HG03520 (cell line): ENCODE measurements around the gene EPM2AIP1.
"Not testable (repeated sequence)": the region's sequence is repeated elsewhere in the genome, so short reads cannot be mapped to it uniquely, and the experiment has no call there.

Source experiments
- ATAC-seq: cut with Tn5 transposase; IDR thresholded peaks from one replicate; pipeline ENCODE4 v1.9.1; 2021; ENCODE audit warnings: mild to moderate bottlenecking, moderate library complexity; ENCODE audit not compliant: unreplicated experiment

Gene EPM2AIP1

GRCh38 chr3:36992806-36993325 lies at the start of gene EPM2AIP1:
EPM2AIP1 (minus strand) TSS chr3:36993131; CDS start chr3:36993077, 54 bp downstream.
- peak; percentile 86 for ATAC-seq

GRCh38 chr3:37042712-37043111 lies 49.8 kb upstream of the EPM2AIP1 start:
- ATAC-seq, result not testable (repeated sequence)

DNA sequence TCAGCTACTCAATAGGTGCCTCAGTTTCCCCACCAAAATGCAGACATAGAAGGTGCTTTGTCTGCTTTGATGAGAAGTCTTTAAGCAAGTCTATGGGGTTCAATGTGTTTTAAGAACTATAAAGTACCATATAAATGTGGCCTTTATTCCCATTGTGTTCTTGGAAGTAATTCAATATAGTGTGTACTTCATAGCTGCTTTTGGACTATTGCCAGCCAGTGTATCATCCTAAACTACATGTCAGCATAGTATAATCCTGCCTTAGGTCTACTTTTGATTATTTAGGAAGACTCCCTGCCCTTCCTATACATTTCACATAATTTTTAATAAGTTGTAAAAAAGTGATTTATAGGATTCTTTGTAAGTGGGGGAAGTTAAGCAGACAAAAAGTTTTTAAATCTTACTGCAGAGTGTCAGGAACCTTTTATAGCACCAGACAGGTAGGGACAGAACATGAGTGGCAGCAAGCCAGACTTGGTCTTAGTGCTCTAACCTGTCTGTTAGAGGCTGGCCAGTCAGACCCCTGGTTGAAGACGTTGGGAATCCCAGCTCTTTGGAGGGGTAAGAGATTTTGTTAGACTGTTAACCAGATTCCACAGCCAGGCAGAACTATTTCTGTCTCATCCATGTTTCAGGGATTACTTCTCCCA lies 48.7 kb upstream of the EPM2AIP1 start:
- ATAC-seq, result no peak

- ATAC-seq, result no peak
Observed at GRCh38 chr3:37040231-37040630, 47.3 kb upstream of the EPM2AIP1 start.

DNA sequence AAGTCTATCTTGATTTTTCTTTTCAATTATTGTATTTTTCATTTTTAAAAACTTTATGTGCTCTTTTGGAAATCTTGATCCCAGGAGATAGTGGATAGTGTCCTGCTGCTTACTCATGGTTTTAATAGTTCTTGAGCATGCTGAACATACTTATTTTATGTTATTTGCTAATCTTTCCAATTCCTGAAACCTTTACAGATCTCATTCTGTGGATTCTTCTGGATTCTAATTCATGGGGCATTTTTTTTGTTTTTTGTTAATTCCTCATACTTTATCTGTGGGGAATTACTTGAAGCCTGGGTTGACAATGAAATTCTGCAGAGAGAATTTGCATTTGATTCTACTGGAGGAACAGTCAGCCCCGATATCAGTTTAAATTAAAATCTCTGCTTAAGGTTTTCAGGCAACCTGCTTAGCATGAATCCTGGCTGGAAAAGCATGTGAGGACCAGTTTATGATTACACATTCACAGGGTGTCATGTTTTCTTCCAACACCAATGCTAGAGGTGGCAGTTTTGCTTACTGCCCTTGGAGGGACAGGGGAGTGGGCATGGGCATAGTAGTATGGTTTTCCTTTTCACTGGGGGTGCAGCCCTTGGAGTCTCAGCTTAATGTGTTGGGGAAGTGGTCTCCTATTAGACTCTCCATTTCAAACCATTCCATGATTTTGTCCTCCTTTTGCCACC lies 46.4 kb upstream of the EPM2AIP1 start:
- no peak for ATAC-seq

GRCh38 chr3:37037352-37037751 lies 44.4 kb upstream of the EPM2AIP1 start:
- no peak for ATAC-seq

DNA sequence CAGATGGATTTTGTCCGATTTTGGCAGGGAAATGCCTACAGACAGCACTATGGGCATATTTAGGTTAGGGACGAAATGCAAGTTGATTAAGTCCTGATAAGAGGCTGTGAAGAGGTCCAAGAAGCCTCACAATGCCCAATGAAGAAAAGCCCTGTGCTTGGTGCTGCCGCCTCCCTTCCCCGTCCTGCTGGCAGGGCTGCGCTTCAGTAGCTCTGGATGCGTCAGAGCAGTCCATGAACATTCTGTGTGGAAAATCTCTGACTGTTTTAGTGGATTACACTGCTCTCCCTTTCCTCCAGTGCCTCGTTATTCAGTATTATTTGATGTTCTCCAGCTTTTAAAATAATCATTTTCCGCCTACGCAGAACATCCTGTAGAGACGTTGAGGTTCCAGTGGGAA lies 40.0 kb upstream of the EPM2AIP1 start:
- ATAC-seq, result no peak

DNA sequence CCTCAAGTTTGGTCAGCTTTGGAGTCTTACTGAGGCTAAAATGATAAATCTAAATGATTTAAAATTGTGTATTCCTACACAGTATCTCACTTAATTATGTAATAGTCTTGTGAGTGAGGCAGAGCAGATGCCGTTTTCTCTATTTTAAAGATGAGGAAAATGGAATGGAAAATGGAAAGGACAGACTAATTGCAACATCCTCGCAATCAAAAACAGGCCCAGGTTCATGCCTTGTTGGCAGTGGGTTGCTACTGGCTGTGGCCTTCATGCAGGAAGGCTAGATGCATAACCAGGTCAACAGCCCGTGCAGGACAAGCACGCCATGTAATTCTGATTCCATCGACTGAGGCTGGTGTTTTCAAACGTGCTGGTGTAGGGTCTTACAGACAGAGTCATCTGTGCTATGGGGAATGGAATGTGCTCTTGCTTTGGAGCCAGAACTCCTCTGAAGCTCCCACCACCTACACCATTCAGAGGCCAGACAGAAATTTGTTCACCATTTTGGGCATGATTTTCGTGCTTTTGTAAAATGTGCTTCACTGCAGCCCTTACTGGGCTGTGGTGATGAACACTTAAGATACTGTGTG lies 38.3 kb upstream of the EPM2AIP1 start:
- ATAC-seq, result no peak

DNA sequence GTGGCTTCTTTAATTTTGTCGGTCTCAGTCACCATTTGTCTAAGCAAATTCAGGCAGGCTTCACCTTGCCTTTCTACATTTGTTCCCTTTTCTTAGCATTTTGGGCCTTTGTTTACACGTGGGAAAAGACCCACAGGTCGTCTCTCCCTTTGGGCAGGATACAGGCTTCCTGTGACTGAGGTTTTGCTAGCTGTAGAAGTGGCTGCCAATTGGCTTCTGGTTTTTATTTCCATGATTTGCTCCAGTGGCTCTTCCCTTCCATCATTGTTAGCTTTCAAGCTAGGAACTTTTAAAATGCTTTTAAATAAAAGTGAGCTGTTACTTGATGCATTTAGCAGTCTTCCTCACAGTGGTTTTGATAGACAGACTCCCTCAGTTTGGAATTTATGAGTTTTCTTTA lies 37.7 kb upstream of the EPM2AIP1 start:
- ATAC-seq, result no peak

- no peak for ATAC-seq
Observed at GRCh38 chr3:37029516-37030163, 36.7 kb upstream of the EPM2AIP1 start.

- ATAC-seq, result no peak
Observed at GRCh38 chr3:37029111-37029510, 36.2 kb upstream of the EPM2AIP1 start.

DNA sequence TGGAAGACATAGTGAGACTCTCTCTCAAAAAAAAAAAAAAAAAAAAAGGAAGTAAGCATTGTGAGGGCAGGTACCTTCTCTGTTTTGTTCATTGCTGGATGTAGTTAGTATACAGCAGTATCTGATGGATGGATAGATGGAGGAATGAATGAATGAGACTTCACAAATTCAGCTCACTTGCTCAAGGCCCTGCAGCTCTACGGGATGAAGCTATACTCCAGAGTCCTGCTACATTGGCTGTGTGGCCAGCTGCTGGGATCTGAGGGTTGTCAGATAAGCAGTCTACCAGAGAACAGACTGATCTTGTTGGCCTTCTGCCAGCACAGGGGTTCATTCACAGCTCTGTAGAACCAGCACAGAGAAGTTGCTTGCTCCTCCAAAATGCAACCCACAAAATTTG lies 35.4 kb upstream of the EPM2AIP1 start:
- no peak for ATAC-seq

DNA sequence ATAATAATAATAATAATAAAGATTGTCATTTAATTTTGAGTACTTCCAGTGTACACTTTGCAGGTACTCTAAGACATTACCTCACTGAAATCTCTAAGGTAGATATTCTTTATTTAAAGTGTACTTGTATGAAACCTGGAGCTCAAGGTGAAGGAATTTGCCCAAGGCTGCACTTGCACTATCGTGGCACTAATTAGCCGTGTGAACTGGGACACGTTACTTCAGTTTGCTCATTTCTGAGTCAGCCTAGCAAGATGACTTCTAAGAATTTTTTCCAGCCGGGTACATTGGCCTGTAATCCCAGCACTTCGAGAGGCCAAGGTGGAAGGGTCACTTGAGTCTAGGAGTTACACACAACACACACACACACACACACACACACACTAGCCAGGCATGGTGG lies 33.9 kb upstream of the EPM2AIP1 start:
- ATAC-seq, result no peak

DNA sequence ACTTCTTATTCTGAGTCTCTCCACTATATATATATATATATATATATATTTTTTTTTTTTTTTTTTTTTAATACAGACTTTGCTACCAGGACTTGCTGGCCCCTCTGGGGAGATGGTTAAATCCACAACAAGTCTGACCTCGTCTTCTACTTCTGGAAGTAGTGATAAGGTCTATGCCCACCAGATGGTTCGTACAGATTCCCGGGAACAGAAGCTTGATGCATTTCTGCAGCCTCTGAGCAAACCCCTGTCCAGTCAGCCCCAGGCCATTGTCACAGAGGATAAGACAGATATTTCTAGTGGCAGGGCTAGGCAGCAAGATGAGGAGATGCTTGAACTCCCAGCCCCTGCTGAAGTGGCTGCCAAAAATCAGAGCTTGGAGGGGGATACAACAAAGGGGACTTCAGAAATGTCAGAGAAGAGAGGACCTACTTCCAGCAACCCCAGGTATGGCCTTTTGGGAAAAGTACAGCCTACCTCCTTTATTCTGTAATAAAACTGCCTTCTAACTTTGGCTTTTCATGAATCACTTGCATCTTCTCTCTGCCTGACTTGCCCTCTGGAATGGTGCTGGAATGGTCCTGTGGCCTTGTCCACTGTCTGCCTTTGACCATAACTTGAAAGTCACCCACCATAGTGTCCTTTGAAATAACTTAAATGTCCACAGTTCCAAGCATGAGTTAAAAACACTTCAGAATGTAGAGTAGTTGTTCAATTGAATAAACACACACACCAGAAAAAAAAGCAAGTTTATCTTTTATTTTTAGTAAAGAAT lies 32.8 kb upstream of the EPM2AIP1 start:
- no peak for ATAC-seq

DNA sequence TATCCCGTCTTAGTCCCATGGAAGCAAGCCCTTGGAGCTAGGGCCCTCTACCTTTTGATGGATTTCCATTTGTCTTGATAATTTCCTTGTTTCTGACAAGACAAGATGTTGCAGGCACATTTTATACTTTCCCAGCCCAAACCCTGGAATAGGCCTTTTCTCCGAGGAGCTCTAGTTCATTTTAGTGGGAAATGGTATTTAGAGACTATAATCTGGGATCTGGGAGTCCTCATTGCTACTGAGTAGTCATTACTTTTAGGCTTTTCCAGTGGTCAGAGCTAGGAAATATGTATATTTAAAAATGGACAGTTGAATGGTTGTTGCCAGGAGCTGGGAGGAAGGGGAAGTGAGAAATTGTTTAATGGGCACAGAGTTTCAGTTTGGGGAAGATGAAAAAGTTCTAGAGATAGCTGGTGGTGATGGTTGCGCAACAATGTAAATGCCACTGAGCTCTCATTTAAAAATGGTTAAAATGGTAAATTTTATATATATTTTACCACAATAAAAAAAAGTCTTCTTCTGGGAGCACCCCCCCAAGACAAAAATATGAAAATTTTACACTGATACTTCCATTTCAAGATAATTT lies 32.0 kb upstream of the EPM2AIP1 start:
- ATAC-seq, result no peak

- ATAC-seq, result no peak
Observed at GRCh38 chr3:37024092-37024491, 31.2 kb upstream of the EPM2AIP1 start.

GRCh38 chr3:37017683-37018082 lies 24.8 kb upstream of the EPM2AIP1 start:
- ATAC-seq, result no peak

GRCh38 chr3:37016903-37017302 lies 24.0 kb upstream of the EPM2AIP1 start:
- ATAC-seq, result no peak

- no peak for ATAC-seq
Observed at GRCh38 chr3:37015642-37016041, 22.7 kb upstream of the EPM2AIP1 start.

- no peak for ATAC-seq
Observed at GRCh38 chr3:37014620-37015019, 21.7 kb upstream of the EPM2AIP1 start.
